GM12891 (cell line): ENCODE data around the gene EFNA3.
A peak's percentile ranks its signal among the peaks of the same experiment; 100 is the strongest.

ENCODE experiments used
- DNase-seq: peaks from one replicate; pipeline ENCODE4 v3.0.0; 2011; ENCODE audit warnings: low spot score; ENCODE audit not compliant: insufficient read length
- FAIRE-seq: peaks from 2 replicates; lab custom pipeline; 2011; peaks lifted over from hg19 to GRCh38; lab: Jason Lieb, UNC
- PAX5 ChIP-seq: IDR thresholded peaks from 2 replicates; pipeline ENCODE4 v1.6.1; 2011; ENCODE audit warnings: low read length, moderate library complexity, mild to moderate bottlenecking; ENCODE audit not compliant: insufficient read depth, severe bottlenecking
- POLR2A ChIP-seq: IDR thresholded peaks from 2 replicates; pipeline ENCODE4 v1.6.1; 2011; ENCODE audit warnings: low read depth, low read length, control low read depth
- POLR2AphosphoS5 ChIP-seq: IDR thresholded peaks from 2 replicates; pipeline ENCODE4 v1.6.1; 2011; ENCODE audit warnings: low read depth, low read length, control low read depth
- POU2F2 ChIP-seq: IDR thresholded peaks from 2 replicates; pipeline ENCODE4 v1.6.1; 2011; ENCODE audit warnings: low read depth, mild to moderate bottlenecking, control low read depth, low read length, moderate library complexity
- SPI1 ChIP-seq: IDR thresholded peaks from 2 replicates; pipeline ENCODE4 v1.6.1; 2011; ENCODE audit warnings: low read depth, low read length, control low read depth
- TAF1 ChIP-seq: IDR thresholded peaks from 2 replicates; pipeline ENCODE4 v1.6.1; 2011; ENCODE audit warnings: low read depth, low read length, control low read depth

EFNA3 gene

GRCh38 chr1:155077346-155077745 lies 1.3 kb upstream of the EFNA3 start:
- DNase-seq: no peak
- no peak for FAIRE-seq
- TF ChIP-seq POLR2A (no peak), PAX5 (no peak), POU2F2 (no peak), TAF1 (no peak), SPI1 (no peak), POLR2AphosphoS5 (no peak)

GRCh38 chr1:155077758-155078445 lies 735 bp upstream of the EFNA3 start:
- TF ChIP-seq PAX5 (no peak), POU2F2 (no peak), TAF1 (no peak), POLR2A (no peak), POLR2AphosphoS5 (no peak), SPI1 (no peak)
- no peak for DNase-seq
- FAIRE-seq: peak; percentile 13

GRCh38 chr1:155079210-155079486 lies 511 bp downstream of the EFNA3 start:
- no peak for FAIRE-seq
- no peak for TF ChIP-seq TAF1
- no peak for TF ChIP-seq POLR2AphosphoS5
- no peak for TF ChIP-seq POLR2A
- no peak for TF ChIP-seq PAX5
- TF ChIP-seq POU2F2: no peak
- no peak for TF ChIP-seq SPI1

GRCh38 chr1:155079487-155080311 lies 1.1 kb downstream of the EFNA3 start:
- DNase-seq: no peak
- FAIRE-seq: peak; percentile 40

More at GRCh38 chr1:155079210-155079486, 511 bp downstream of the EFNA3 start:
- DNase-seq: no peak

GRCh38 chr1:155080312-155081228 lies 1.9 kb downstream of the EFNA3 start:
- DNase-seq (no peak), FAIRE-seq (no peak)
- no peak for TF ChIP-seq POU2F2
- TF ChIP-seq POLR2A: no peak
- TF ChIP-seq SPI1: no peak
- no peak for TF ChIP-seq POLR2AphosphoS5
- no peak for TF ChIP-seq TAF1
- TF ChIP-seq PAX5: no peak

More at GRCh38 chr1:155079487-155080311, 1.1 kb downstream of the EFNA3 start:
- TF ChIP-seq POLR2A: no peak
- no peak for TF ChIP-seq TAF1
- TF ChIP-seq POLR2AphosphoS5: no peak
- TF ChIP-seq SPI1: no peak
- no peak for TF ChIP-seq POU2F2
- TF ChIP-seq PAX5: no peak

GRCh38 chr1:155081472-155082300 lies 3.0 kb downstream of the EFNA3 start:
- TF ChIP-seq POLR2A (no peak), TAF1 (no peak), POLR2AphosphoS5 (no peak), POU2F2 (no peak), PAX5 (no peak), SPI1 (no peak)
- no peak for DNase-seq
- no peak for FAIRE-seq

- TF ChIP-seq SPI1: no peak
- TF ChIP-seq POLR2A: no peak
- TF ChIP-seq PAX5: no peak
- TF ChIP-seq POLR2AphosphoS5: no peak
- TF ChIP-seq POU2F2: no peak
- no peak for TF ChIP-seq TAF1
- no peak for FAIRE-seq
- DNase-seq: no peak
These were observed 3.8 kb downstream of the EFNA3 start for GRCh38 chr1:155082301-155083051.

GRCh38 chr1:155083052-155083541 lies 4.5 kb downstream of the EFNA3 start:
- FAIRE-seq (no peak), DNase-seq (no peak)
- TF ChIP-seq POLR2AphosphoS5 (no peak), SPI1 (no peak), POU2F2 (no peak), PAX5 (no peak), POLR2A (no peak), TAF1 (no peak)
